Cerebellar cortex (tissue), 1 donor: ENCODE measurements around the gene NEO1.

Experiments
- DNase-seq: peaks from one replicate; pipeline ENCODE4 v3.0.0-alpha.2; 2015; ENCODE audit warnings: low spot score

NEO1 gene, protein sequence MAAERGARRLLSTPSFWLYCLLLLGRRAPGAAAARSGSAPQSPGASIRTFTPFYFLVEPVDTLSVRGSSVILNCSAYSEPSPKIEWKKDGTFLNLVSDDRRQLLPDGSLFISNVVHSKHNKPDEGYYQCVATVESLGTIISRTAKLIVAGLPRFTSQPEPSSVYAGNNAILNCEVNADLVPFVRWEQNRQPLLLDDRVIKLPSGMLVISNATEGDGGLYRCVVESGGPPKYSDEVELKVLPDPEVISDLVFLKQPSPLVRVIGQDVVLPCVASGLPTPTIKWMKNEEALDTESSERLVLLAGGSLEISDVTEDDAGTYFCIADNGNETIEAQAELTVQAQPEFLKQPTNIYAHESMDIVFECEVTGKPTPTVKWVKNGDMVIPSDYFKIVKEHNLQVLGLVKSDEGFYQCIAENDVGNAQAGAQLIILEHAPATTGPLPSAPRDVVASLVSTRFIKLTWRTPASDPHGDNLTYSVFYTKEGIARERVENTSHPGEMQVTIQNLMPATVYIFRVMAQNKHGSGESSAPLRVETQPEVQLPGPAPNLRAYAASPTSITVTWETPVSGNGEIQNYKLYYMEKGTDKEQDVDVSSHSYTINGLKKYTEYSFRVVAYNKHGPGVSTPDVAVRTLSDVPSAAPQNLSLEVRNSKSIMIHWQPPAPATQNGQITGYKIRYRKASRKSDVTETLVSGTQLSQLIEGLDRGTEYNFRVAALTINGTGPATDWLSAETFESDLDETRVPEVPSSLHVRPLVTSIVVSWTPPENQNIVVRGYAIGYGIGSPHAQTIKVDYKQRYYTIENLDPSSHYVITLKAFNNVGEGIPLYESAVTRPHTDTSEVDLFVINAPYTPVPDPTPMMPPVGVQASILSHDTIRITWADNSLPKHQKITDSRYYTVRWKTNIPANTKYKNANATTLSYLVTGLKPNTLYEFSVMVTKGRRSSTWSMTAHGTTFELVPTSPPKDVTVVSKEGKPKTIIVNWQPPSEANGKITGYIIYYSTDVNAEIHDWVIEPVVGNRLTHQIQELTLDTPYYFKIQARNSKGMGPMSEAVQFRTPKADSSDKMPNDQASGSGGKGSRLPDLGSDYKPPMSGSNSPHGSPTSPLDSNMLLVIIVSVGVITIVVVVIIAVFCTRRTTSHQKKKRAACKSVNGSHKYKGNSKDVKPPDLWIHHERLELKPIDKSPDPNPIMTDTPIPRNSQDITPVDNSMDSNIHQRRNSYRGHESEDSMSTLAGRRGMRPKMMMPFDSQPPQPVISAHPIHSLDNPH (N-terminal part only)

DNA sequence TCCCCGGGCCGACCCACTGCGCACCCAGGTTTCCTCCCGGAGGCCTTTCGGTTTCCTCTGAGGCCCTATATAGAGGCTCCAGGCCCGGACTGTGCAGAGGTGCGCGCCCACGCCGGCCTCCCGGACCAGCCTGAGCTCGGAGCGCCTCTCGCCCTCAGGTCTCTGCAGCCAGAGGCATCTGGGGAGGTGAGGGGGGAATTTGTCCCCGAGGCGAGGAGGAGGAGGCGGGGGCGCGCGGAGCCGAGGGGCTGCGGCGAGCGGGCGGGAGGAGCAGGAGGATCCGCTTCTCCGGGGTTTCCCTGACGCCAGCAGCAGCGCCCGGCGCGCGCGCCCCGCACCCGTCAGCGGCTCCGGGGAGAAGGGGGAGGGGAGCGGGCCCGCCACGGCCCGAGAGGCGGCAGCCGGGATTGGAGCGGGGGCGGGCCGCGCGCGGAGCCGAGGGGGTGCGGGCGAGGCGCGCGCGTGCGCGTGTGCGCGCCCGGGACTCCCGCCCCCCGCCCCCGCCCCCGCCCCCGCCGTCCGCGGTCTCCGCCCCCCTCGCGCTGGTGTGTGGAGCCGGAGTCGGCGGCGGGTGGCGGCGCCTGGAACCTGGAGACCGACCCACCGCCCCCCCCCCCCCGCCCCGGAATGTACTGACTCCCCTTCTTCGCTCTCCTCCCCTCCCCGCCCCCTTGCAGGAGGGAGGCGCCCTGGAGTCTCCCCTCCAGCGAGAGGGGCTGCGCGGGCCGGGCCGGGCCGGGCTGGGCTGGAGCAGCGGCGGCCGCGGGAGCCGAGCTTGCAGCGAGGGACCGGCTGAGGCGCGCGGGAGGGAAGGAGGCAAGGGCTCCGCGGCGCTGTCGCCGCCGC, at the start of gene NEO1:
TSS of gene NEO1 (plus strand) at position 657 of the 846 bp plus-strand sequence. CDS start 213 bp downstream, outside the sequence.
- DNase-seq, result peak; percentile 74

DNA sequence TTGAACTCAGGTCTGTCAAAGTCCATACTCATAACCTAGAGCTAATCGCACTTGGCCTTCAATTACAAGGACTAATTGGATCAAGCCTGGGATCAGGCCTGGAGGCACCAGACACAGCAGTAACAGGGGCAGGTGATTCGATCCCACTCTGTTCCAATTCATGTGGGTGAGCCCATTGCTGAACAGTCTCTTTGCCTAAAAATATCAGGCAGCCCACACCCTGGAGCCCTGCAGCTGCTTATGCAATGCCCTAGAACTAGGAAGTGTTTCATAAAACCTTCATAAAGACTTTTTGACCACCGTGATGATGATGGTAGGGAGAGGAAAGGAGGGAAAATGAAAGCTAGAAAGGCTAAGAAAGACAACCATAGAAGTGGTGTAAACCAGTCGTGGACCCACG, 47.8 kb upstream of the NEO1 start:
- DNase-seq, result no peak

DNA sequence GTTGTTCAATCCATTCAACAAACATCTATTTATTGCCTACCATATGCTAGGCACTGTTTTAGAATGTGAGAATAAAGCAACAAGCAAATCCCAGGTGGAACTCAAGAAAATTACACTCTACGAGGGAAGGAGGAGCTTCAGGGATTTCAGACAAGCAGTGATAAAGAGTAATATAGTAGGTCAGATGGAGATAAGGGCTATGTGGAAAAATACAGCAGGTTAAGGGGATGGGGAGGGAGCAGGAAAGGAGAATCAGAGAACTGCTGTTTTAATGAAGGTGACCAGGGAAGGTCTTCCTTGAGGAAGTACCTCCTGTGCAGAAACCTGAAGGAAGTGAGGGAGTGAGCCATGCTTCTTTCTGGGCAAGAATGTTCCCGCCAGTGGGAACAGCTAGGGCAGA, 47.2 kb upstream of the NEO1 start:
- no peak for DNase-seq

DNA sequence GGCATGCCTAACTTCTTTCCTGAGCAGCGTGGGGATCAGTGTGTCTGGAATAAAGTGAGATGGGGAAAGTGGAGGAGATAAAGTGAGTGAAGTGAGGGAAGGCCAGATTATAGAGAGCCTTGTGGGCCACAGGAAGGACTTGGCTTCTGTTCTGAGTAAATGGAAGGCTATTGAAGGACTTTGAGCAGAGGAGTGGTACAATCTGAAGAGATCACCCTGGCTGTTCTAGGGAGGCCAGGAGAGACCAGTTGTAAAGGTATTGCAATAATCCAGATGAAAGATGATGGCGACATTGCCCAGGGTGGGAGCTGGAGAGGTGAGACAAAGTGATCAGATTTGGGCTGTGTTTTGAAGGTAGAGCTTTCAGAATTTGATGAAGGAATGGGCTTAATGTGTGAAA, 46.8 kb upstream of the NEO1 start:
- DNase-seq, result no peak

DNA sequence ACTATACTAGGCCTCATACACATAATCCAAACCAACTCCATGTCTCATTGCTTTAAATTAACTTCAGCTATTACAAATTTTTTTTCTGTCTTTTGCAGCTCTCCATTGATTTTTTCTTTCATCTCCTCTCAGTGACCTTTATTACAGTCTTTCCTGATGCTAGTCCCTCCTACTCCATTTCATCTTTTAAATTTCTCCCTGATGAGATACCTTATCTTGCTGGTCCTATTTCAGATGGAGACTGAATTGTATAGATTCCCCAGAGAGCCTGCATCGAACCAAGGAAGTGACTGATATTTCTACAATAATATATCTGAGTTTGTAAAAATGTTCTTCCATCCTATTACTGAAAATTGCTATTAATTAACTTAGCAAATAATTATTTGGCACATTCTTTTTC, 45.7 kb upstream of the NEO1 start:
- DNase-seq, result no peak

DNA sequence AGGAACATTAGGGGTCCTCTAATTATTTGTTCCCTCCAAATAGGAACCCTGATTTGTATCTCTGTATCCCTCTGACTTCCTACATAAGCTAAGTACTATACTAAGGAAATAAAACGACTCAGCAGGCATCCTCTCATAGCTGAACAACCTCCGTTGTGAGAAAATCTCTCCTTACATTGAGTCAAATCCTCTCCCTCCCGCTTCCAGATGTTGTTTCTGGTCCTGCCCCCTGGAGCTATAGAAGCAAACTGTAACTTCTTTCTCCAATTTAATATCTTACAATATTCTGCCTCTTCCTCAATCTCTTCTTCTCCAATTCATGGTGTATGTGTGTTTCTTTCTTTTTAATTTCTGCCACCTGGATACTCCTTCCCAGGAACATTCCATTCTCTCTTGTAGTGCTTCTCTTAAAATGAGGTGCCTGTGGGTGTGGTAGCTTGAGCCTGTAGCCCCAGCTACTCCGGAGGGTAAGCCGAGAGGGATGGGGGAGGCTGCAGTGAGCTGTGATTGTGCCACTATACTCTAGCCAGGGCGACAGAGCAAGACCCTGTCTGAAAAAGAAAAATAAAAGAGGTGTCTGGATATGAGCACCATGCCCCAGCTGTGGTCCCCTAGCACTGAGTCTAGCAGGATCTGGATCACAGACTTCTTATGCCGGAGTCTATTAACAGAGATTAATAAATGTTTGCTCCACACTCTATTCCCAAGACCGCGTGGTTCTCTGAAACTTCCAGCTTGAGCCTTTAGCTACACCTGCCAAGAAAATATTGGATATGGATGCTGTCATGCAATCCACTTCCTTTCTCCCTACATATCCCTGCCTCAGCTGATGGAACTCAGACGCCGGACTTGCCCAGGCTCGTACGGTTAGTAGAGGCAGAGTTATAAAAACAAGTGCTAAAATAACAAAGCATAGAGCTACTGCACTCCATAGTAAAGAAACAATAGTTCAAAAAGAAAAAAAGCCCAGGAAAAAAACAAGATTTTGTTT, 42.9 kb upstream of the NEO1 start:
- no peak for DNase-seq

DNA sequence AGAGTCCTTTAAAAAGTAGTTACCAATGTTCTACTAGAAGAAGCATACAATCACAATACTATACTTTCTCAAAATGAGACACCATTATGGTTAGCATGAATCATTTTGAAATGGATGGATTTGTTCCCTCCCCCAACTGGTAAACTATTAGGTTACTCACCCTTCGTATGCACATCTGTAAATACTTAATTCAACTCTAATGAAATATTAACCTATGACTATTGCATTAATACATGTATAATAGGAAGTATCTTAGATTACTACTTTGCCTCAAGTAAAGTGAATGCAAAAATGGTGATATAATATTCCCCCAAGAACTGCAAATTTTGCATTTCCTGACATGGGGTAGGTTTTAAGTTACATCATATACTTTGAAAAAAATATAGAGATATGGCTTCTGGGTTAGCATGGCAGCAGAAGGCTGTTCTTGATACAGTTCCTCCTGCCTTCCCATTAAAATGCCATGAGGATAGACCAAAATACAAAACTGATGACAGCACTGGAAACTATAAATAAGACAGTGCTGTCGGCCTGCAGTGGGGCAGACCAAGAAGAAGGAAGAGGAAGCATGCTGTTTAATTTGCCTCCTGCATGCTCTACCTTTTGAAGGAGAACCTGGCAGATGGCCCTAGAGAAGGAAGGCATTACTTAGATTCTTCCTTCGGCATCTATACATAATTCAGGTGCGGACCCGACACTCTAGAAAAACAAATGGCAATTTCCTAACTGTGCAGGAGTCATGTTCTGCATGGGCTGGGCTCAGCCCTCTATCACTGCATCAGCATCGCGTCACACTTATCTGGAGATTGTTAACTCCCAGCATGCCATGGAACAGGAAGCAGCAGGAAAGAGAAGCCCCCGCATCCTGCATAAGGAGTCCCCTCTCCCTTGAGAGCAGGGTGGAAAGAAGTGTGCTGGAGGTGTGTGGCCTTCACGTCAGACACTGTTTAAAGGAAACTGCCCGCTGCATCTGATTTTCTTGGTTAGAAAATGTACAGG, 41.8 kb upstream of the NEO1 start:
- no peak for DNase-seq

DNA sequence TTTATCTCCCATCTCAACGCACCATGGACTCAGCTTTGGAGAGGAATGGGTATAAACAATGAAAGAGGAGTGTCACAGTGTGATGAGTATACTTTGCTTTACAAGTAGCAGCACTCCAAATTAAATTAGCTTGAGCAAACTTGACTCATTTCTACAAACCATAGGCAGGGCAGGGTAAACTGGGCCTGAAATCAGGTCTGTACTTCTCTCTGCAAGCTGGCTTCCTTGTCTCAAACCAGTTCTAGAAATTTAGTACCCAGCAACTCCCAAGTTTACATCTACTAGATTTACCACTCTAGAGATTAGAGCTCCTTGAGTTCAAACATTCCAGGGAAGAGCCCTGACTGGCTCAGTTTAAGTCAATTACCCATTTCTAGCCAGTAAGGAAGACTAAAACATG, 37.4 kb upstream of the NEO1 start:
- DNase-seq, result no peak

DNA sequence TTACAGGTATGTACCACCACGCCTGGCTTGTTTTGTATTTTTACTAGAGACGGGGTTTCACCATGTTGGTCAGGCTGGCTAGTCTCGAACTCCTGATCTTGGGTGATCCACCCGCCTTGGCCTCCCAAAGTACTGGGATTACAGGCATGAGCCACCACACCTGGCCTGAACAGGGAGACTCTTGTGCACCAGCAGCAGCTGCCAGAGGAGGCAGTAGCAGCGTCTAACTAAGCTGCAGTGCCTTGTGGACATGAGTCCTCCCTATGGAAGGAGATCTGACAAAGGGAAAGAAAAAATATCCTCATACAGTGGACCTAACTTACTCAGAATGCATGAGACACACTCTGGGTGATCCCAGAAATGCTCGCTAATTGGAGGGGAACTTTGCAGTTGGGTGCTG, 36.8 kb upstream of the NEO1 start:
- DNase-seq, result no peak

DNA sequence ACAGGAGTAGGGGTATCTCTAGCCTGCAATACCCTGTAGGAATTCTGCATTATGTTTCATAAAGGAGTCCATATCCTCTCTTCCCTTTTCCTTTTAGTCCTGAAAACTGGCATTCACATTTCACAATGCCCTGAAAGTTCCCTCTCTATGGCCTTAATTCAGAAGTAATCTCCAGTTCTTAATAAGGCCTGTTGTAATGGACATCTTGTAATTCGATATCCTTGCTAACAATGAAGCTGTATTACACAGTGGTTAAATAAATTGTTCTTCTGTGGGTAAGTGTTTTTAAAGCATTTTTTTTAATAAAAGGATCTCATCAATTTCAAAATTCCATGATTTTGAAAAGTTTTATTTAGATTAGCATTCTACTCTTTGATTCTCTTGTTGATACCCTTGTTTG, 34.3 kb upstream of the NEO1 start:
- no peak for DNase-seq

DNA sequence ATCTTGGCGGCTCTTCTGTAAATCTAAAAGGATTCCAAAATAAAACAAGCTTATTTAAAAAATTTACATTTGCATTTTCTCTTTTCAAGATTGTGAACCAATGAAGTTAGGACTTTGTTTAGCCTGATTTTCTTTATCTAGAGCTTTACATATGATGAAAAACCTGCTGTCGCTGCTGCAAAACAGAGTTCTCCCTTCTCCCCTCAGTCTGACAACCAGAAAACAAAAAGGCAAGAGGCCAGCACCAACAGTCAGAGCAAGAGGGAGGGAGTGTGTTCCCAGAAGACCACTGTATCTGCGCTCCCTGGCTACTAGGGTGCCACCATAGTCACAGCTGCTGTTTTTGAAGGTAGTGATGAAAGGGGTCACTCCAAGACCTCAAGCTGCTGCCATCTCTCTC, 33.1 kb upstream of the NEO1 start:
- no peak for DNase-seq

DNA sequence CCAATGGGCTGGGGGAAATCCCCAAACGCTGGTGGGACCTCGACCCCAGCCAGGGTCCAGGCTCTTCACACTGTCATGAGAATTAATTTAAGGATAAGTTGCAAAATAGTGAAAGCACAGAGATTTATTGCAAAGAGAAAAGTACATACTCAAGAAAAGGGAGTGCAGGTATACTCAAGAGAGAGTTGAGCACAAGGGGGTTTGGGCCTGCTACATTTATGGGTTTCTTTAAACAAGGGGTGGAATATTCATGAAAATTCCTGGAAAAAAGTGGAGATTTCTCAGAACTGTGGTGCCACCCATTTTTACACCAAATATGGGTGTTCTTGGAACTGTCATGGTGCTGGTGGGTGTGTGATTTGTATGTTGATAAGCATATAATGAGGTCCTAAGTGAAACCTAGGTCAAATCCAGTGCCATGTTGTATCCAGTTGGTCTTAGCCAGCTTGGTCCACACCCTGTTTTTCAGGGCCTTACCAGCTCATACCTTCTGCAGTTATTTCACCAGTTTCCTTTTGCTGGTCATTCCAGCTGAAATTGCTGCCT, 32.6 kb upstream of the NEO1 start:
- no peak for DNase-seq

DNA sequence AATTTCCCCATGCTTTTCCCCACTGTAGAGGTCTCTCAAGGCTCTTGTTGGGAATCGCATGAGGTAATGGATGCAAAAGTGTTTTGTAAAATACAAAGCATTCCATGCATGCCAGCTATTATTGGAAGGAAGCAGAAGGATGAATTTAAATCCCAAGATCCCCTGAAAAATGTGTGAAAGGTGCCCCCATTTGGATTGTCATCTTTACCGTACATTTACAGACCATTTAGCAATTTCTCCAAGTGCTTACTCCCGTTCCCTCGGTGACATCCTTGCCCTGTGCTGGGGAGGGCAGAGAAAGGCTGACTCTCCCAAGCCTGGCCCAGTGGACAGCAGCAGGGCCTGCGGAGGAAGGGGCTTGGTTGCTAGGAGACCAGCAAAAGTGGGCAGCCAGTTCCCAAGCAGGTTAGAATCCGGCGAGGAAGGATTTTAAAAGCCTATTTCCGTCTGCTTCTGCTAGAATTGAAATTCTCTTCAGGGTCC, 31.1 kb upstream of the NEO1 start:
- DNase-seq, result no peak

DNA sequence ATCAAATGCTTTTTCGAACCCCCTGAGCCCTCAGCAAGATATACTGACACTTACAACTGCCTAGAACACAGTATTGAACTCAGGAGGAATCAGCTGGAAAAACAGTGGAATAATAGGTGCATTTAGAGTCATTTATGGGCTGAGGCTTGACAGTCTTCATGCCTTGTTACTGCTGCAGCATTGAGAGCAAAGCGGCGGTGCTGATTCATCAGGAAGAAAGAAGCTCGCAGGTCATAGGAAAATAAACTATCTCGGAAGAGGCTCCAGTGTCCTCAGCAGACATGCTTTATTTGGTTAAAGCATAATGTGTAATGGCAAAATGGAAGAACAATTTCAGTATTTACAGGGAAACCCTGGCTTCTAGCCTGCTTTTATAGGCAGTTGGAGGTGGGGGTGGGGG, 30.1 kb upstream of the NEO1 start:
- DNase-seq, result no peak

DNA sequence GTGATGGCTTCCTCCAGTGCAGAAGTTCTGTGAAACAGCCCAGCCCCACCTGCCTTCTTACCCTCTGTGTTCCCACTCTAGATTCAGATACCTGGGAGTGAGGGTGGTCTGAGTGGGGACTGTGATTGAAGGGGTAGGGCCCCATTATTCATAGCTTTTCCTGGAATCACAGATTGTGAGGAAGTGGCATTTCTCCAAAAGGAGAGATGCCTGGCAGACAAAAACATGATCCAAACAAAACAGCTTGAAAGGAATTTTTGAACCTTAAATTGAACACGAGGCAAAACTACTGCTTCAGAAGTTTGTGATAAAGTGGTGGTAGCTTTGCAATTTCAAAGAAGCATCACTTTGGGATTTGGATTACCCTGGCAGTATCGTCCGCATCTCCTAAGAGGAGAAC, 29.2 kb upstream of the NEO1 start:
- DNase-seq, result no peak

DNA sequence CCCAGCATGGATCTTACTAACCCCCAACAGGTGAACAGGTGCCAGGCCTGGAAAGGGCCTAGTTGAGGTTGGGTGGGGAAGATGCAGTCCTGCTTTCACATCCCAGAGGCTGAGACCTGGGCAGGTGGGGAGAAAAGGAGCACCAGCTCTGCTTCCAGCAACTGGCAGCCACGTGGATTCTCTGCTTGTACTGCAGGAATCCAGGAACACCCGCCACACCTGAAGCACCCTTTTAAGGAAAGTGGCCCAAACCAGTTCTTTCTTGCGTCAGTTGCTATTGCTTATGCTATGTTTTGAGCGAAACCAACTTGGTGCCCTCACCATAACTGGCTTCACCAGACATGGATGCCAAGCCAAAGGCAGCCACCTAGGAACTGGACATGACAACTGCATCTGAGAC, 28.1 kb upstream of the NEO1 start:
- no peak for DNase-seq

DNA sequence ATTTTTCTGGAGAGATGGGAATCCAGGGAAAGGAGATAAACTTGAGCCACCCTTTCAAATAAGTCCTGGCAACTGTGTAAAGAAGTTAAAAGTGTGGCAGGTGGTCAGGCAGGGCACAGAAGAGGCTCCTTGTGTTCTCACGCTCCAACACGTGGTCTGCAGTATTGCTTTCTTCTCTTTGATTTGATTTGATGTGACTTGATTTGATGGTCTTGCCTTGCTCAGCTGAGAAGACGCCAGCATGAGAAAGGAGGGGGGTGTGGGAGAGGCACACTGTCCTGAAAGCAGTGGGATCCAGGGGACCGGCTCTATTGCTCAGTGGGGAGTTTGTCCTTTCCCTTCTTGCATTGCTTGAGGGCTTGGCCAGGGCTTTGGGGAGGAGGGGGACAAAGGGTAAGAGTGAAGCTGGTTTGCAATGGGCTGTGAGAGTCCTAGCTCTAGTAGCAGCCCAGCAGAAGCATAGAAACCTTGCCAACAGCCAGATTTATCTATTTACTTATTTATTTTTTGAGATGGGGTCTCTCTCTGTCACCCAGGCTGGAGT, 25.7 kb upstream of the NEO1 start:
- DNase-seq, result no peak

DNA sequence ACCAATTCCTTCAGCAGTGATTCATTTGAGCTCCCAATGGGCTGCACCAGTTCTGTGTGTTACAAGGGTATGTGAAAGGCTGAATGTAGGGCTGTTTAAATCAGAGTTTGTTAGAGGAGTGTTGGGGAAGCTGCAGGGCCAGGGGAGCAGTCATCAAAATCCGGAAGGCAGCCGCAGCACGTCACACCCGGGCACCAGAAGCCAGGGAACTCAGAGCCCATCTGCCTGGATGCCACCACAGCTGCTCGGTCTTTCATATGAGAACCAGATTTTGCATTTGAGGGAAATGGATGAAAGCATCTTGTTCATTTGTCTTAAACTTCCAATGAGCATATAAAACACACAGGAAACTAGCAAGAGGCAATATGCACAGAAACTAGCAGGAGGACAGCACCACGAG, 24.2 kb upstream of the NEO1 start:
- no peak for DNase-seq
